HepG2 (cell line): ENCODE results near the gene GNAI2. TPM values are rescaled to one million over a fixed set of nuclear protein-coding genes. Genes with fewer than 3 reads are reported as not detected.

Experiments used
- AKAP8 ChIP-seq: sonication (generic); formaldehyde crosslinking; IDR thresholded peaks from 2 replicates; pipeline ENCODE4 v1.5.1; 2020; ENCODE audit warnings: mild to moderate bottlenecking, missing genetic modification reagents
- CAMTA2 ChIP-seq: sonication (generic); formaldehyde crosslinking; IDR thresholded peaks from 2 replicates; pipeline ENCODE4 v1.4.0; 2020; ENCODE audit warnings: mild to moderate bottlenecking, missing genetic modification reagents, borderline replicate concordance
- CHD2 ChIP-seq: IDR thresholded peaks from 2 replicates; pipeline ENCODE4 v1.6.1; 2011; ENCODE audit warnings: low read depth, low read length, improper control_type of control experiment
- ELF4 ChIP-seq: sonication (generic); formaldehyde crosslinking; IDR thresholded peaks from 2 replicates; pipeline ENCODE4 v1.5.0; 2020; ENCODE audit warnings: missing genetic modification reagents, mild to moderate bottlenecking, moderate library complexity, borderline replicate concordance
- HINFP ChIP-seq: sonication (generic); formaldehyde crosslinking; IDR thresholded peaks from 2 replicates; pipeline ENCODE4 v1.4.0; 2020; ENCODE audit warnings: low read depth, mild to moderate bottlenecking, missing genetic modification reagents
- HOXA5 ChIP-seq: sonication (generic); formaldehyde crosslinking; IDR thresholded peaks from 2 replicates; pipeline ENCODE4 v1.4.0; 2020; ENCODE audit warnings: missing genetic modification reagents
- IRX3 ChIP-seq: sonication (generic); formaldehyde crosslinking; IDR thresholded peaks from 2 replicates; pipeline ENCODE4 v1.8.1; 2023; ENCODE audit warnings: mild to moderate bottlenecking, low read depth, missing genetic modification reagents, borderline replicate concordance
- KLF9 ChIP-seq: IDR thresholded peaks from 2 replicates; pipeline ENCODE4 v1.6.1; 2016; ENCODE audit warnings: low read depth
- NAIF1 ChIP-seq: sonication (generic); formaldehyde crosslinking; IDR thresholded peaks from 2 replicates; pipeline ENCODE4 v1.5.0; 2020; ENCODE audit warnings: mild to moderate bottlenecking, missing genetic modification reagents, borderline replicate concordance
- NFIB ChIP-seq: sonication (generic); formaldehyde crosslinking; IDR thresholded peaks from 2 replicates; pipeline ENCODE4 v1.9.0; 2021; ENCODE audit warnings: missing genetic modification reagents, mild to moderate bottlenecking, borderline replicate concordance
- PAWR ChIP-seq: sonication (generic); formaldehyde crosslinking; IDR thresholded peaks from 2 replicates; pipeline ENCODE4 v1.4.0; 2020; ENCODE audit warnings: missing genetic modification reagents, mild to moderate bottlenecking, borderline replicate concordance
- PREB ChIP-seq: sonication (generic); formaldehyde crosslinking; IDR thresholded peaks from 2 replicates; pipeline ENCODE4 v1.4.0; 2020; ENCODE audit warnings: missing genetic modification reagents
- RNF2 ChIP-seq: fragments of 450-650 bp; conservative IDR thresholded peaks from 2 replicates; pipeline ENCODE4 v1.6.1; 2016; ENCODE audit warnings: low read depth
- SMC3 ChIP-seq: IDR thresholded peaks from 2 replicates; pipeline ENCODE4 v1.6.1; 2011; ENCODE audit warnings: low read length, improper control_type of control experiment
- SOX13 ChIP-seq, 3 experiments: fragments of 450-650 bp in 1 of 3; sonication (generic) in 1 of 3; formaldehyde crosslinking in 1 of 3; IDR thresholded peaks in 2 of 3; conservative IDR thresholded peaks in 1 of 3; 2 replicates each; pipeline versions ENCODE4 v1.5.0 to v1.6.1; 2016 to 2020; ENCODE audit warnings: antibody characterized with exemption in 1 of 3, mild to moderate bottlenecking in 1 of 3, missing compliant biosample characterization in 1 of 3, missing genetic modification reagents in 1 of 3, moderate library complexity in 1 of 3
- SRSF4 ChIP-seq: fragments of 200-400 bp; formaldehyde crosslinking; IDR thresholded peaks from one replicate; pipeline ENCODE4 v1.6.1; 2018; ENCODE audit warnings: mild to moderate bottlenecking, low read depth, low read length, moderate library complexity; ENCODE audit not compliant: poor library complexity, severe bottlenecking
- TGIF2 ChIP-seq: IDR thresholded peaks from 2 replicates; pipeline ENCODE4 v1.6.1; 2016; ENCODE audit warnings: control low read depth, missing compliant biosample characterization
- ZBTB14 ChIP-seq: sonication (generic); formaldehyde crosslinking; IDR thresholded peaks from 2 replicates; pipeline ENCODE4 v1.4.0; 2020; ENCODE audit warnings: missing genetic modification reagents
- ZNF12 ChIP-seq: sonication (generic); formaldehyde crosslinking; IDR thresholded peaks from 2 replicates; pipeline ENCODE4 v1.5.0; 2020; ENCODE audit warnings: missing genetic modification reagents
- ZNF383 ChIP-seq: sonication (generic); formaldehyde crosslinking; IDR thresholded peaks from 2 replicates; pipeline ENCODE4 v1.4.0; 2020; ENCODE audit warnings: missing genetic modification reagents, mild to moderate bottlenecking, borderline replicate concordance
- ZNF44 ChIP-seq: sonication (generic); formaldehyde crosslinking; IDR thresholded peaks from 2 replicates; pipeline ENCODE4 v1.5.1; 2020; ENCODE audit warnings: mild to moderate bottlenecking, missing genetic modification reagents
- ZNF546 ChIP-seq: sonication (generic); formaldehyde crosslinking; conservative IDR thresholded peaks from 2 replicates; pipeline ENCODE4 v1.8.1; 2023; ENCODE audit warnings: mild to moderate bottlenecking, missing genetic modification reagents
- ZNF549 ChIP-seq: sonication (generic); formaldehyde crosslinking; IDR thresholded peaks from 2 replicates; pipeline ENCODE4 v1.5.0; 2020; ENCODE audit warnings: missing genetic modification reagents
- ZNF577 ChIP-seq: sonication (generic); formaldehyde crosslinking; IDR thresholded peaks from 2 replicates; pipeline ENCODE4 v1.4.0; 2020; ENCODE audit warnings: mild to moderate bottlenecking, low read depth, missing genetic modification reagents, borderline replicate concordance
- ZNF740 ChIP-seq: sonication (generic); formaldehyde crosslinking; IDR thresholded peaks from 2 replicates; pipeline ENCODE4 v1.4.0; 2020; ENCODE audit warnings: missing genetic modification reagents
- ZNF776 ChIP-seq: sonication (generic); formaldehyde crosslinking; IDR thresholded peaks from 2 replicates; pipeline ENCODE4 v1.4.0; 2020; ENCODE audit warnings: mild to moderate bottlenecking, missing genetic modification reagents
- polyA plus RNA-seq, 8 experiments: library from polyadenylated mRNA; depleted of rRNA in 3 of 8; stranded (reverse) in 7 of 8; unstranded in 1 of 8; fragments of >200 nt; fragmentation: Illumina TruSeq in 4 of 8; extraction: Trizol in 4 of 8; gene quantifications; 2 replicates each; pipeline versions ENCODE4 v1.2.1 to v1.2.3, GENCODE V29; 2011 to 2016; ENCODE audit warnings: low read depth in 4 of 8, missing spikeins in 1 of 8, mixed read lengths in 1 of 8; ENCODE audit not compliant: insufficient read depth in 1 of 8
- total RNA-seq, 5 experiments: library from RNA; depleted of rRNA; stranded (reverse); fragments of >200 nt; fragmentation: Illumina TruSeq; extraction: Trizol; gene quantifications; 2 replicates each; pipeline ENCODE4 v1.2.3, GENCODE V29; 2016; ENCODE audit warnings: low read depth in 1 of 5

The GNAI2 gene
- total and polyA plus RNA-seq, 2 of the 13 experiments (the other 11 are each of a cell fraction or from before 2014, with no cell fraction given), result 51.1 to 66.2 TPM

- TF ChIP-seq ZNF577 (CRISPR knock-in tag) (no peak), CAMTA2 (no peak), PAWR (CRISPR knock-in tag) (no peak), HOXA5 (no peak), NAIF1 (CRISPR knock-in tag) (no peak), ZBTB14 (CRISPR knock-in tag) (peak; percentile 79), TGIF2 (CRISPR knock-in tag) (peak; percentile 75; the same call in 1 of the 2 replicates), HINFP (CRISPR knock-in tag) (0 out of 2 replicates have a peak, but pooled peaks have one; percentile 33), ZNF546 (no peak), IRX3 (peak; percentile 48; the same call in 1 of the 2 replicates), SMC3 (no peak), CHD2 (peak; percentile 74; the same call in 1 of the 2 replicates), ZNF12 (CRISPR knock-in tag) (no peak), ZNF776 (CRISPR knock-in tag) (peak; percentile 22), NFIB (CRISPR knock-in tag) (no peak), KLF9 (CRISPR knock-in tag) (no peak), ZNF740 (CRISPR knock-in tag) (no peak), SRSF4 (no peak), RNF2 (no peak), ZNF44 (CRISPR knock-in tag) (0 out of 2 replicates have a peak, but pooled peaks have one; percentile 34), ZNF549 (no peak), SOX13 (IDR thresholded peaks at IDR 0.05) (no peak), SOX13 (CRISPR knock-in tag; conservative IDR thresholded peaks at IDR 0.05 in 1 of 2, IDR thresholded peaks at IDR 0.05 in 1 of 2) (peak in 1 of 2 experiments; percentile 22; a peak in 2 of 4 replicates), ELF4 (no peak), PREB (CRISPR knock-in tag) (no peak), ZNF383 (CRISPR knock-in tag) (no peak), AKAP8 (CRISPR knock-in tag) (peak; percentile 78; the same call in 1 of the 2 replicates)
Observed at GRCh38 chr3:50292159-50293078, 56.4 kb downstream of the GNAI2 start, which contains the start of gene IFRD2 (continued).
